ENCODE data around the gene NXF1. TPM values are rescaled to one million over a fixed set of nuclear protein-coding genes. Genes with fewer than 3 reads are reported as not detected.

The NXF1 gene
- total RNA-seq: 37.2 and 37.6 TPM in 2 replicates
- 71.9 and 91.4 TPM in 2 replicates for polyA plus RNA-seq

DNA sequence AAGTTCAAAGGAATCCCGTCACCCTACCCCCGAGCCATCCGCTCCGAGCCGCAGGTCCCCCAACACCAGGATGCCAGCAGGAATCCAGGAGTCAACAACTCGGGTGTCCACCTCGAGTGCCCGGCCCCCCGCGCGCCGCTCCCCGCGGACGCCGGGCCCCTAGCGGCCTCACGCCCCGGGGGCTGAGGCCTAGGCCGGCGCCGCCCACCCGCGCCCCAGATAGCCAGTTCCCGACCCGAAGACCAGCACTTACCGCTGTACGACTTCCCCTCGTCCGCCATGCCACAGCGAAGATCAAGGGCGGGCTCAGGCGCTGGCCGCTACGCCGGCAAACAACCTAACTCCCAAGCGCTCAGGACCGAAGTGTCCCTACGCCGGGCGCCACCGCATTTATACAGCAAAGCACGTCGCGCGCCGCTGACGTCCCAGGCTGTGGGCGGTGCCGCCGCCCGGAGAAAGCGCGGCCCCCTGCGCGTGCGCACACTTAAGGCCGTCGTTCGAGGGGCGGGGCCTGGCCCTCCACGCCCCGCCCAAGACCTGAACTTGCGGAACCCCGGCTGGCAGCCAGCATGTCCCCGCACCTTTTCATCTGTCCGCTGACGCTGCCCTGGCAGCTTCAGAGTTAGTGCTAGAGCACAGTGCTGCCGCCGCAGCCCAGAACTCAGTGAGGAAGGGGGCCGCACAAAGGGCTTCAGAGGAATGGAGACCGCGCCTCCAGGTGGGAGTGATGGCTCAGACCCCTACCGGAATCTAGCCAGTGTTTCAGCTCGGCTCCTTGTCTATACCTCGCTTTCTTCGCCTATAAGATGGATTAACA is at the start of gene NXF1:
Gene NXF1, minus strand, starts transcription at position 365 of the 817 bp plus-strand sequence. Its CDS starts 84 bp downstream, at position 281.
- TF ChIP-seq EZH2phosphoT487 (IDR thresholded peaks at IDR 0.05; ENCODE audit: low read depth, severe bottlenecking, unreplicated experiment) (no peak), EZH2 (IDR thresholded peaks at IDR 0.05; ENCODE audit: borderline replicate concordance) (no peak)
- TF ChIP-seq, protein P1, sequence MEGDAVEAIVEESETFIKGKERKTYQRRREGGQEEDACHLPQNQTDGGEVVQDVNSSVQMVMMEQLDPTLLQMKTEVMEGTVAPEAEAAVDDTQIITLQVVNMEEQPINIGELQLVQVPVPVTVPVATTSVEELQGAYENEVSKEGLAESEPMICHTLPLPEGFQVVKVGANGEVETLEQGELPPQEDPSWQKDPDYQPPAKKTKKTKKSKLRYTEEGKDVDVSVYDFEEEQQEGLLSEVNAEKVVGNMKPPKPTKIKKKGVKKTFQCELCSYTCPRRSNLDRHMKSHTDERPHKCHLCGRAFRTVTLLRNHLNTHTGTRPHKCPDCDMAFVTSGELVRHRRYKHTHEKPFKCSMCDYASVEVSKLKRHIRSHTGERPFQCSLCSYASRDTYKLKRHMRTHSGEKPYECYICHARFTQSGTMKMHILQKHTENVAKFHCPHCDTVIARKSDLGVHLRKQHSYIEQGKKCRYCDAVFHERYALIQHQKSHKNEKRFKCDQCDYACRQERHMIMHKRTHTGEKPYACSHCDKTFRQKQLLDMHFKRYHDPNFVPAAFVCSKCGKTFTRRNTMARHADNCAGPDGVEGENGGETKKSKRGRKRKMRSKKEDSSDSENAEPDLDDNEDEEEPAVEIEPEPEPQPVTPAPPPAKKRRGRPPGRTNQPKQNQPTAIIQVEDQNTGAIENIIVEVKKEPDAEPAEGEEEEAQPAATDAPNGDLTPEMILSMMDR (IDR thresholded peaks at IDR 0.05; ENCODE audit: poor library complexity): peak; percentile 3
- no peaks in the 10 kb centered on the region for H3K9me2 ChIP-seq (replicated peaks; ENCODE audit: insufficient read depth)
- 1% methylated on average over 74 of the region's 77 CpGs for WGBS (ENCODE audit: low lambda C conversion rate, missing lambda C conversion rate)

DNA sequence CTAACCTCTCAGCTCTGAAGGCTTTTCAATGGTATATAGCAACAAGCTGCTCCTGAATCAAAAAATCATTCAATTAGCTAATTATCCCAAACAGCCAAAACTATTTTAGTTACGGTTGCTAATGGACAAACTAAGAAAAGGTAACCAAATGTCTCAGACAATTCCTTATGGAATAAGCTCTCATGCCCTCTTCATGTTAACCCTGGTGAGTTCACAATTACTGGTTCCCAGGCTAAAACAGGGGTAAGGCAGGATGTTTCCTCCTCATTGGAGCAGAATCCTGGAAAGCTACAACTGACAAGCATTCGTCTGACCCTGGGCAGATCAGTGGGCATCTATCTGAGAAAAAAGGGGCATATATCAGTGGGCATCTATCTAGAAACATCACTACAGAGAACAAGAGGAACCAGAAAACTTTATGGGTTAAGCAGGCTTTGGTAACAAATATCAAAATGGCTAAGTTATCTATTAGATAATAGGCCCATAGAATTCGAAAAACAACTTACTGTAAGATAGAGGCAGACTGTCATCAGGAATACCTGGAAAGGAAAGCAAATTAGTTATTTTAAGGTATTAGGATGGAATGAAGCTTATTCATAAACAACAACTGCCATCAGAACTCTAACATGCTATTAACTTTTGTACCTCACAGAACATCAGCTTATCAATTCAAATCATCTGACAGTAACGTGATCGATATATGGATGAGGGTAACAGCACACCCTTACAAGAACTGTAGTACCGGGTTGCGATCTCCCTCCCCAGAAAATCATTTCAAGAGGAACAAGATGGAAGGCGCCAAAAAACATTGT is 49.0 kb upstream of the NXF1 start:
- no peak for DNase-seq (ENCODE audit: low spot score)
- no peak overlapping the region for H3K27ac ChIP-seq
- peaks cover 45% of the 10 kb centered on the region for H3K79me2 ChIP-seq

More for the DNA sequence above, at the start of gene NXF1:
- peak; percentile 98 for DNase-seq (ENCODE audit: low spot score)
- Histone ChIP-seq H3K4me3 (peak within 1 kb of the TSS; percentile 67), H3K79me2 (peaks cover 32% of the 10 kb centered on the region), H3K27me3 (no peaks in the 10 kb centered on the region), H4K20me1 (ENCODE audit: insufficient read depth, poor library complexity, severe bottlenecking) (no peaks in the 10 kb centered on the region), H3K9me3 (ENCODE audit: low read depth) (no peaks in the 10 kb centered on the region), H3K4me2 (peak within 1 kb of the TSS; percentile 83), H3K4me1 (ENCODE audit: insufficient read depth) (peaks cover 19% of the 10 kb centered on the region), H2AFZ (peak within 1 kb of the TSS; percentile 62), H3K36me3 (replicated peaks; ENCODE audit: insufficient read depth, low read depth) (no peaks in the 10 kb centered on the region), H3K27ac (peak within 1 kb of the TSS; percentile 86)

GRCh38 chr11:62853279-62853965 is 48.2 kb upstream of the NXF1 start:
- Histone ChIP-seq H3K4me2 (peak overlapping the region; percentile 82), H3K9me2 (replicated peaks; ENCODE audit: insufficient read depth) (no peaks in the 10 kb centered on the region), H3K4me3 (peak overlapping the region; percentile 67), H3K27me3 (no peaks in the 10 kb centered on the region), H3K9me3 (ENCODE audit: low read depth) (no peaks in the 10 kb centered on the region), H2AFZ (no peak overlapping the region), H3K4me1 (ENCODE audit: insufficient read depth) (peaks cover 33% of the 10 kb centered on the region), H3K27ac (no peak overlapping the region), H3K36me3 (replicated peaks; ENCODE audit: insufficient read depth, low read depth) (peaks cover 11% of the 10 kb centered on the region), H4K20me1 (ENCODE audit: insufficient read depth, poor library complexity, severe bottlenecking) (peaks cover 28% of the 10 kb centered on the region), H3K79me2 (peaks cover 45% of the 10 kb centered on the region)
- 43% methylated on average over 7 of the region's 7 CpGs for WGBS (ENCODE audit: low lambda C conversion rate, missing lambda C conversion rate)
- DNase-seq (ENCODE audit: low spot score): no peak
- no peak for TF ChIP-seq EZH2 (IDR thresholded peaks at IDR 0.05; ENCODE audit: borderline replicate concordance)
- TF ChIP-seq, protein P1 (IDR thresholded peaks at IDR 0.05; ENCODE audit: poor library complexity): no peak
- TF ChIP-seq EZH2phosphoT487 (IDR thresholded peaks at IDR 0.05; ENCODE audit: low read depth, severe bottlenecking, unreplicated experiment): no peak

More for the DNA sequence above, 49.0 kb upstream of the NXF1 start:
- WGBS (ENCODE audit: low lambda C conversion rate, missing lambda C conversion rate): 7% methylated on average over 8 of the region's 8 CpGs
- H2AFZ ChIP-seq: no peak overlapping the region
- H3K9me3 ChIP-seq (ENCODE audit: low read depth): no peaks in the 10 kb centered on the region
- H3K9me2 ChIP-seq (replicated peaks; ENCODE audit: insufficient read depth): no peaks in the 10 kb centered on the region
- no peaks in the 10 kb centered on the region for H3K27me3 ChIP-seq
- TF ChIP-seq, protein P1 (IDR thresholded peaks at IDR 0.05; ENCODE audit: poor library complexity): no peak
- TF ChIP-seq EZH2 (IDR thresholded peaks at IDR 0.05; ENCODE audit: borderline replicate concordance) (no peak), EZH2phosphoT487 (IDR thresholded peaks at IDR 0.05; ENCODE audit: low read depth, severe bottlenecking, unreplicated experiment) (no peak)
- peaks cover 35% of the 10 kb centered on the region for H3K4me1 ChIP-seq (ENCODE audit: insufficient read depth)
- H3K4me3 ChIP-seq: peak overlapping the region; percentile 67
- peaks cover 28% of the 10 kb centered on the region for H4K20me1 ChIP-seq (ENCODE audit: insufficient read depth, poor library complexity, severe bottlenecking)
- peak overlapping the region; percentile 82 for H3K4me2 ChIP-seq
- H3K36me3 ChIP-seq (replicated peaks; ENCODE audit: insufficient read depth, low read depth): peaks cover 11% of the 10 kb centered on the region
